AG04449 (cell line): ENCODE results near the gene LCOR.

Experiments used
- CTCF ChIA-PET: fragments of 350-600 bp; formaldehyde crosslinking; extraction: SDS; loops from one replicate; lab custom pipeline; 2021; ENCODE audit warnings: antibody characterized with exemption; lab: Yijun Ruan, JAX
- POLR2A ChIA-PET: fragments of 400-600, 350-600 bp; formaldehyde crosslinking; extraction: SDS; loops from one replicate; lab custom pipeline; 2020; ENCODE audit warnings: antibody characterized with exemption, inconsistent platforms; lab: Yijun Ruan, JAX
- DNase-seq: peaks from one replicate; pipeline ENCODE4 v3.0.0-alpha.2; 2010; ENCODE audit warnings: low read depth, low spot score
- H3K4me3 ChIP-seq: 2 replicates; pipeline ENCODE4 v1.5.1; 2011; ENCODE audit warnings: low read depth, mild to moderate bottlenecking, control low read depth, low read length
- CTCF ChIP-seq: IDR thresholded peaks from one replicate; pipeline ENCODE4 v1.5.1; 2011; ENCODE audit warnings: mild to moderate bottlenecking, moderate library complexity, low read length, control low read depth, inconsistent platforms; ENCODE audit not compliant: insufficient read depth; ENCODE audit errors: missing control alignments

LCOR gene

DNA sequence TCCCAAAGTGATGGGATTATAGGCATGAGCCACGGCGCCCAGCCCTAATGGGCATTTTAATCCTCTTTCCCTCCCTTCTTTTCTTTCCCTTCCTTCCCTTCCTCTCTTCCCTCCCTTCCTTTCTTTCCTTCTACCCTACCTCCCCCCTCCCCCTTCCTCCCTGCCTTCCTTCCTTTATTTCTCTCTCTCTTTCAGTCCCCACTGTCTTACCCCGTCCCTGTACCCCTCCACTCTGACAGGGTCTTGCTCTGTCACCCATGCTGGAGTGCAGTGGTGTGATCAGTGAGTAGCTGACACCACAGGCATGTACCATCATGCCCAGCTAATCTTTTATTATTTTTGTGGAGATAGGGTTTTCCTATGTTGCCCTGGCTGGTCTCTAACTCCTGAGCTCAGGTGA, 24.2 kb downstream of the LCOR start:
- no peak for DNase-seq
- no peak for TF ChIP-seq CTCF
- CTCF ChIA-PET: no interaction called here
- H3K4me3 ChIP-seq: no peak overlapping the region
- POLR2A ChIA-PET: interaction anchor here (0.6 kb wide), 1 partner anchor 93 kb away, joined by 3 read pairs; no protein-coding TSS in a partner anchor

GRCh38 chr10:96857301-96858012, 25.4 kb downstream of the LCOR start:
- no peak for TF ChIP-seq CTCF
- H3K4me3 ChIP-seq: no peak overlapping the region
- POLR2A ChIA-PET: no interaction called here
- CTCF ChIA-PET: no interaction called here
- DNase-seq: no peak

- ChIA-PET POLR2A (no interaction called here), CTCF (no interaction called here)
- TF ChIP-seq CTCF: no peak
- no peak overlapping the region for H3K4me3 ChIP-seq
- no peak for DNase-seq
These were observed 26.1 kb downstream of the LCOR start for GRCh38 chr10:96858038-96858705.

- no peak overlapping the region for H3K4me3 ChIP-seq
- ChIA-PET CTCF (interaction anchor here (1.5 kb wide), 1 partner anchor 8 kb away, joined by 4 read pairs; no protein-coding TSS in a partner anchor), POLR2A (no interaction called here)
- no peak for TF ChIP-seq CTCF
- no peak for DNase-seq
These were observed 26.6 kb downstream of the LCOR start for GRCh38 chr10:96858706-96859050.

DNA sequence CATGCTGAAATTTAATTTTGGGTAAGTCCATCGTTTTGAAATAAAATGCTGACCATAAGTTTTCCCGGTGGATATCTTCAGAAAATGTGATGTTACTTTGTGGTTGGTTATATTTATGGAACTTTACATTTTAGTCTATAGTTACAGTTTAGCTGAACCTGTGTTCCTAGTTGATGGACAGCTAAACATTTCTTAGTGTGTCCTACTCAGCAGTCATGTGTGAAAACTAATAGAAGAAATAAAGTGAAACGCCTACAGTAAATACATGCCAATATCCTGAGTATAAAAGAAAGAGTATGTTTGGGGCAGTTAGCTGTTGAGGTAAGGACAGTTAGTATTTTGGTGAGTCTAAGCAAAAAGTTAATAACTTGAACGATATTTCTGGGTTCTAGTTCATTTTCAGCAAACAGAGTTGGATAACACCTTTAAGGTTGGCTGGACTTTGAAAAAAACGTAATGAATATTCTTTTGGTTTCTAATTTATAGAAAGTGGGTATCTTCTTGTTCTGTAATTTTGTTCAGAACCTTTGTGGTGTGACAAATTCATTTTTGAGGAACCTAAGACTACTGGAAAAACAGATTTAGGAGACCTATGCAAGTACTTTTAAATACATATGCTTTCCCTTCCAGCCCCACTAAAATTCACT, 28.7 kb downstream of the LCOR start:
- TF ChIP-seq CTCF: no peak

GRCh38 chr10:96863922-96864543, 31.9 kb downstream of the LCOR start:
- ChIA-PET CTCF (interaction anchor here (1.2 to 1.3 kb wide), 2 partner anchors 13 to 18 kb away, joined by 3 read pairs; no protein-coding TSS in a partner anchor), POLR2A (no interaction called here)
- no peak for TF ChIP-seq CTCF
- no peak for DNase-seq
- H3K4me3 ChIP-seq: no peak overlapping the region

More for the DNA sequence above, 28.7 kb downstream of the LCOR start:
- ChIA-PET POLR2A (interaction anchor here (0.6 kb wide), 1 partner anchor 30 kb away, joined by 3 read pairs; no protein-coding TSS in a partner anchor), CTCF (interaction anchor here (0.6 to 1.1 kb wide), 3 partner anchors 9 to 176 kb away, joined by 3 to 4 read pairs (median 3); no protein-coding TSS in a partner anchor)
- no peak overlapping the region for H3K4me3 ChIP-seq
- no peak for DNase-seq
